Measurements from ENCODE around the gene HOXC10. TPM values are rescaled to one million over a fixed set of nuclear protein-coding genes. Genes with fewer than 3 reads are reported as not detected.

HOXC10 gene
- not detected in 2 replicates for total RNA-seq (2014; rRNA removed; shearing (Covaris generic))

GRCh38 chr12:53984901-53985691 lies at the start of gene HOXC10:
HOXC10 (plus strand) TSS chr12:53985146; CDS start chr12:53985260, 114 bp downstream.
- Histone ChIP-seq H3K36me3 (replicated peaks; ENCODE audit: control insufficient read depth, insufficient read depth, low read length) (no peaks in the 10 kb centered on the region), H3K27me3 (ENCODE audit: control insufficient read depth, insufficient read depth, low read length) (peaks cover 98% of the 10 kb centered on the region), H3K4me3 (ENCODE audit: insufficient read depth, low read depth, low read length) (no peak within 1 kb of the TSS)
- DNase-seq = peak; percentile 98

DNA sequence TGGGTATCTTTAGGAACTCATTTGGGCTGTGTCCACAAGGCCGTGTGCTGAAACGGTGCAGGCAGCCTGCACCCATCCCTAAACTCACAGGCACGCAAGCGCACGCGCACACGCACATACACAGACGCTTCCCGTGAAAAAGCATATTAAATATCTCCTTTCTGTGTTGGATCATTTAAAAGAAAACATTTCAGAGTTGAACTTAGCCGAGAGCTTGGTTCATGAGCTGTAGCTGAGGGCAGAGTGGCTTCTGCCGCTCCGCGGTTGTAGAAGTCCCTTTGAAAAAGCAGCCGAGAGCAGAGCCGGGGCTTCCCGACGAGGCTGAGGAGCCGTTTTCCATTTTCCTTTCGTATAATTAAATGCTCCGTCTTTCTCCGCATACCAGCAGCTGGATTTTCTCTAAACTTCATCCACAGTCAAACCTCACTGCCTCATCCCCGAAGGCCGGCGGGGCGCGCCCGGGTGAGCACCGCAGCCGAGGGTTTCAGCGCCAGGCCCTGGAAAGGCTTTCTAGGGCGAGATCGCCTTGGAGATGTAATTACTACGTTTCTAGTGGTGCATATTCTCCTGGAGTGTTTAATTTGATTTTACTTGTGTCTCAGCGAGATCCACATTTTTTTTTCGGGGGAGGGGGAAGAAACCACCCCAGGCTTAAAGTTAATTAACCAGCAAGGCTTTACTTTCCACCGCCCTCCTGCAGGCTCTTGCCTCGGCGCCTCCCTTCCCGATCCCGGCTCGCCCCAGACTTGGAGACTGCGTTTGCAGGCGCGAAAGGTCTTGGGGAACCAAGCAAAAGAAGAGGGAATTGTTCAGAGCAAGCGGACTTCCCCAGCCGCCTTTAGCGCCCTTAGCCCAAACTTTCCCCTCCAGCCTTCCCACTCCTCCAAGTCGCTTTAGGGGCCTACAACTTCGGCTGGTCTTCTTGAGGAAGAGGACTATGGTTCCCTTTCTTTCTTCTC lies 49.3 kb upstream of the HOXC10 start:
- DNase-seq = peak; percentile 56
- Histone ChIP-seq H3K4me3 (ENCODE audit: insufficient read depth, low read depth, low read length) (no peak overlapping the region), H3K27me3 (ENCODE audit: control insufficient read depth, insufficient read depth, low read length) (peaks cover 100% of the 10 kb centered on the region), H3K36me3 (replicated peaks; ENCODE audit: control insufficient read depth, insufficient read depth, low read length) (no peaks in the 10 kb centered on the region)

- Histone ChIP-seq H3K4me3 (ENCODE audit: insufficient read depth, low read depth, low read length) (no peak overlapping the region), H3K36me3 (replicated peaks; ENCODE audit: control insufficient read depth, insufficient read depth, low read length) (no peaks in the 10 kb centered on the region), H3K27me3 (ENCODE audit: control insufficient read depth, insufficient read depth, low read length) (peaks cover 100% of the 10 kb centered on the region)
- DNase-seq = no peak
These were observed 47.8 kb upstream of the HOXC10 start for GRCh38 chr12:53937099-53937498.

- Histone ChIP-seq H3K36me3 (replicated peaks; ENCODE audit: control insufficient read depth, insufficient read depth, low read length) (no peaks in the 10 kb centered on the region), H3K27me3 (ENCODE audit: control insufficient read depth, insufficient read depth, low read length) (peaks cover 100% of the 10 kb centered on the region), H3K4me3 (ENCODE audit: insufficient read depth, low read depth, low read length) (no peak overlapping the region)
- peak; percentile 17 for DNase-seq
These were observed 47.2 kb upstream of the HOXC10 start for GRCh38 chr12:53937596-53938325.

DNA sequence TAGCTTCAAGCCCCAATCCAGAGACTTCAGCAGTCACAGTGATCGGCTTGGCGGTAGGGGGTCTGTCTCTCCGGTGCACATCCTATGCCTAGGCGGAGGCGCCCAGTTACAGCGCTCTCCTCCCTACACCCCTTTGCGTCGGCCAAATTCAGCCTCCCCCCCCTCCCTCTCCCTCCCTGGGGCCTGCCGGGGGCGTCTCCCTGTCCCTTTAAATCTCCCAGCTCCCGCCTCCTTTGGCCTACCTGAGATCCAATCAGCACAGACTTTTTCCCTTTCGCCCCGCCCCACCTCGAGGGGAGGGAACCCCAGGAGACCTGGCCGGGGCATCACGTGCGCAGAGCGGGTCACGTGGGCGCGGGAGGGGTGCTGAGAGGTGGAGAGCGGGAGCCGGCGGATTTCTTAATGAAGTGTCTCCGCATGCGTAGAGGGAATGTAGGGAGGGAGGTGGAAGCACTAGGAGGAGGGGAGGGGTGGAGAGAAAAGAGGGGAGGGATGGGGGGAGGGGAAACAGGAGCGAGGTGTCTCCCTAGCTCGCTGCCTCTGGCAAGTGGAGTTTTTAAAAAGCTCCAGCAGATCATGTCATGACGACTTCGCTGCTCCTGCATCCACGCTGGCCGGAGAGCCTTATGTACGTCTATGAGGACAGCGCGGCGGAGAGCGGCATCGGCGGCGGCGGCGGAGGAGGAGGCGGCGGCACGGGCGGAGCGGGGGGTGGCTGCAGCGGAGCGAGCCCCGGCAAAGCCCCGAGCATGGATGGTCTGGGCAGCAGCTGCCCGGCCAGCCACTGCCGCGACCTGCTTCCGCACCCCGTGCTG lies 46.4 kb upstream of the HOXC10 start, which contains the start of gene HOXC13:
Gene HOXC13, plus strand, starts transcription at position 506 of the 815 bp plus-strand sequence. Its CDS starts 76 bp downstream, at position 582.
- peak; percentile 98 for DNase-seq
- Histone ChIP-seq H3K4me3 (ENCODE audit: insufficient read depth, low read depth, low read length) (no peak within 1 kb of the TSS; the same call in 1 of the 2 replicates), H3K27me3 (ENCODE audit: control insufficient read depth, insufficient read depth, low read length) (peaks cover 100% of the 10 kb centered on the region), H3K36me3 (replicated peaks; ENCODE audit: control insufficient read depth, insufficient read depth, low read length) (no peaks in the 10 kb centered on the region)

- Histone ChIP-seq H3K27me3 (ENCODE audit: control insufficient read depth, insufficient read depth, low read length) (peaks cover 100% of the 10 kb centered on the region), H3K4me3 (ENCODE audit: insufficient read depth, low read depth, low read length) (no peak overlapping the region; the same call in 1 of the 2 replicates), H3K36me3 (replicated peaks; ENCODE audit: control insufficient read depth, insufficient read depth, low read length) (no peaks in the 10 kb centered on the region)
- DNase-seq = peak; percentile 81
These were observed 45.5 kb upstream of the HOXC10 start for GRCh38 chr12:53939141-53940108.

DNA sequence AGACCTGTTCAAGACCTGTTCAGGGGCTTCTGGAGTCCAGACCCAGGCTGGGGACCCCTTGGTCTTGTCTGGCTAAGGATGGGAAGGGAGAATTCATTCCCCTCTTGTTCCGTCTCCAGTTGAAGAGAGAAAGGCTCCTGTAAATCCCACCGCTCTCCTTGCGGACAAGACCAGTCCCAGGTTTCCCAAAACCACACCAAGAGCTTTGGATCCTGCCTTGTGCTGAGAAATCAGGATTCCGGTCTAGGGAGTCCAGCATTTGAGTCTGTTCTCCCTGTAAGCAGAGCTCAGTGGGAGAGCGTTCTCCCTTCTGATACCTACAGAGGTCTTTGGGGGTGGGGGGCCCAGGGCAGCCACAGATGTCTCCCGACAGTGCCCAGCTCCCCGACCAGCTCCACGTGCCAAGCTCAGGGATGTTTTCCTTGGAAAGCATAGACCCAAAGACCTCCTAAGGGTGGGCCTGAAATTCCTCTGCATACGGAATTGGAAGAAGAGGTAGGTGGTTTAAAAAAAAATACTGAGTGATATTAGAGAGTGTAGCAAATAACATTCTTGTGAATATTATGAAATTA lies 44.4 kb upstream of the HOXC10 start:
- Histone ChIP-seq H3K27me3 (ENCODE audit: control insufficient read depth, insufficient read depth, low read length) (peaks cover 100% of the 10 kb centered on the region), H3K36me3 (replicated peaks; ENCODE audit: control insufficient read depth, insufficient read depth, low read length) (no peaks in the 10 kb centered on the region), H3K4me3 (ENCODE audit: insufficient read depth, low read depth, low read length) (no peak overlapping the region)
- DNase-seq = peak; percentile 28

- Histone ChIP-seq H3K4me3 (ENCODE audit: insufficient read depth, low read depth, low read length) (no peak overlapping the region), H3K27me3 (ENCODE audit: control insufficient read depth, insufficient read depth, low read length) (peaks cover 100% of the 10 kb centered on the region), H3K36me3 (replicated peaks; ENCODE audit: control insufficient read depth, insufficient read depth, low read length) (no peaks in the 10 kb centered on the region)
- DNase-seq = peak; percentile 5
These were observed 43.8 kb upstream of the HOXC10 start for GRCh38 chr12:53941187-53941586.

DNA sequence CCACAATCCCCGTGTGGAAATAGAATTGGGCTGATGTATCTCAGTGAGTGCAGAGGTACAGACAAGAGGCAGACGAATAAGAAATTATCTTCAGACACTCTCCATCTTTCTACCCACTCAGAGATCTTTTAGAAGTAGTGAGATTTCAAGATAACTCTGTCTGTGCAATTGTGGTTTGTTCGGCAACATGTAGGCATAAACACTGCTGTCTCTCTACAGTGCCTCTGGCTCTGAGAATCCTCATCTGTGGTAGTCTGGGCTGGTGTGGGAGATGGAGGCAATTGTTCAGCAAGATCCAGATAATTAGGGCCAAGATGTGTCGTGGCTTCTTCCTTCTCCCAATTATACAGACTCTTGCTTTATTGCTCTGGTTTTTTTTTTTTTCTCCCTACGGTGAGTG lies 43.2 kb upstream of the HOXC10 start:
- DNase-seq = peak; percentile 11
- peaks cover 100% of the 10 kb centered on the region for H3K27me3 ChIP-seq (ENCODE audit: control insufficient read depth, insufficient read depth, low read length)
- H3K36me3 ChIP-seq (replicated peaks; ENCODE audit: control insufficient read depth, insufficient read depth, low read length) = no peaks in the 10 kb centered on the region

GRCh38 chr12:53942467-53942997 lies 42.4 kb upstream of the HOXC10 start:
- Histone ChIP-seq H3K36me3 (replicated peaks; ENCODE audit: control insufficient read depth, insufficient read depth, low read length) (no peaks in the 10 kb centered on the region), H3K4me3 (ENCODE audit: insufficient read depth, low read depth, low read length) (no peak overlapping the region), H3K27me3 (ENCODE audit: control insufficient read depth, insufficient read depth, low read length) (peaks cover 100% of the 10 kb centered on the region)
- no peak for DNase-seq

More for the DNA sequence above, 43.2 kb upstream of the HOXC10 start:
- H3K4me3 ChIP-seq (ENCODE audit: insufficient read depth, low read depth, low read length) = no peak overlapping the region

DNA sequence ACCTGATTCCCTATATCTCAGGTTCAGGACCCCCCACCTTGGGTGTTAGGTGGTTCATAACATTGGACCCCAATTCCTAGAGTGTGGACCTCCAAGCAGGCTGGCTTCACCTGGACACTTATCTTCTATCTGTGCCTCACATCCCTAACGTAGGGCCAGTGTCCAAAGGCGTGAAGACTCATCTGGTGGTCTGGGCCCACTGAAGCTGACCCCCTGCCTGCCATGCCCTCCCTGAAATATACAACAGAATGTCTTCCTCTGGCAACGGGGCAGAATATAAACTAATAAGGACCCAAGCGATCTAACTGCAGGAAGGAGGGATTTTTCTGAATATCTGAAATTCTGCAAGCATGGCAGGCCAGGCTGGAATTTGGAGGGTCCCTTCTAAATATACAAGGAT lies 40.7 kb upstream of the HOXC10 start:
- H3K4me3 ChIP-seq (ENCODE audit: insufficient read depth, low read depth, low read length) = no peak overlapping the region
- DNase-seq = peak; percentile 25
- H3K36me3 ChIP-seq (replicated peaks; ENCODE audit: control insufficient read depth, insufficient read depth, low read length) = no peaks in the 10 kb centered on the region
- H3K27me3 ChIP-seq (ENCODE audit: control insufficient read depth, insufficient read depth, low read length) = peaks cover 100% of the 10 kb centered on the region
